B cell (primary cell): Measurements from ENCODE around the gene DPP9.

Source experiments
- CTCF ChIP-seq: fragments of 200-600 bp; IDR thresholded peaks from one replicate; pipeline ENCODE4 v1.8.0; 2022; ENCODE audit warnings: antibody characterized with exemption, mild to moderate bottlenecking
- EZH2 ChIP-seq: IDR thresholded peaks from 2 replicates; pipeline ENCODE4 v1.6.1; 2012; ENCODE audit warnings: borderline replicate concordance, low read depth, mild to moderate bottlenecking, moderate library complexity, low read length; ENCODE audit not compliant: insufficient read depth, poor library complexity, severe bottlenecking

- TF ChIP-seq EZH2 (no peak), CTCF (no peak)
Observed at GRCh38 chr19:4689403-4689802, 34.2 kb downstream of the DPP9 start.
